C4-2B (cell line): ENCODE results near the gene HSPG2.

Experiments used
- ZFX ChIP-seq: fragments of 450-650 bp; IDR thresholded peaks from 2 replicates; pipeline ENCODE4 v1.6.1; 2017
- TF ChIP-seq, protein P1 (sequence below): fragments of 450-650 bp; conservative IDR thresholded peaks from 2 replicates; pipeline ENCODE4 v1.5.1; 2017; ENCODE audit warnings: mild to moderate bottlenecking

DNA sequence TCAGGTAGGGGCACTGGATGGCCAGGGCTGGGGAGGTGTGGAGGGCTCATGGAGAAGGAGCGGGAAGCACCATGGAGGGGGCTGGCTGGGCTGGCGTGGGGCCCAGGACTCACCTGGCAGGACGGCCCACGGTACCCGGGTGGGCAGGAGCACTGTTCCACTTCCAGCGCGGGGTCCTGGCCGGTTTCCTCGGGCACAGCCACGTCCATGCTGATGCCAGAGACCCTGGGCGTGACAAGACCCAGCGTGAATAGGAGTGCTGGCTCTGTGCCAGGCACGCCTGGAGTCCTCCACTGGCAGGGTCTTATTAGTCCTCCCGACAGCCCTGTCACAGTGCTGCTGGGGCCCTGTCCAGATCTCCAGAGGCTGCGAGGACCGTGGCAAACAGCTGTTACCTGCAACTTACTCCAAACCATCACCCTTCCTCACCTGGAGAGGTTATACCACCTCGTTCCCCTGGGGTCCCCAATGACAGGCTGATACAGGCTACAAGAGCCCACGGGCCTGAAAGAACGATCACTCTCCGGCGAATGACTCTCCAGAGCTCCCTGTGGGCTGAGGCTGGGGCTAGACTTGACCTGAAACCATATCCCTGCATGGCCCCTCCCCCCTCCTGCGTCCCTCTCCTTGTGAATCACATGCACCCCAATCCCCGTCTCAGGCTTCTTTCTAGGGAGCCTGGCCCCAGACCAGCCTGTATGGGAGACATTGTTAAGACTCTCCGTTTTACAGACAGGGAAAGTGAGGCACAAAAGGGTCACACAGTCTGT is 62.1 kb downstream of the HSPG2 start:
- TF ChIP-seq, protein P1, sequence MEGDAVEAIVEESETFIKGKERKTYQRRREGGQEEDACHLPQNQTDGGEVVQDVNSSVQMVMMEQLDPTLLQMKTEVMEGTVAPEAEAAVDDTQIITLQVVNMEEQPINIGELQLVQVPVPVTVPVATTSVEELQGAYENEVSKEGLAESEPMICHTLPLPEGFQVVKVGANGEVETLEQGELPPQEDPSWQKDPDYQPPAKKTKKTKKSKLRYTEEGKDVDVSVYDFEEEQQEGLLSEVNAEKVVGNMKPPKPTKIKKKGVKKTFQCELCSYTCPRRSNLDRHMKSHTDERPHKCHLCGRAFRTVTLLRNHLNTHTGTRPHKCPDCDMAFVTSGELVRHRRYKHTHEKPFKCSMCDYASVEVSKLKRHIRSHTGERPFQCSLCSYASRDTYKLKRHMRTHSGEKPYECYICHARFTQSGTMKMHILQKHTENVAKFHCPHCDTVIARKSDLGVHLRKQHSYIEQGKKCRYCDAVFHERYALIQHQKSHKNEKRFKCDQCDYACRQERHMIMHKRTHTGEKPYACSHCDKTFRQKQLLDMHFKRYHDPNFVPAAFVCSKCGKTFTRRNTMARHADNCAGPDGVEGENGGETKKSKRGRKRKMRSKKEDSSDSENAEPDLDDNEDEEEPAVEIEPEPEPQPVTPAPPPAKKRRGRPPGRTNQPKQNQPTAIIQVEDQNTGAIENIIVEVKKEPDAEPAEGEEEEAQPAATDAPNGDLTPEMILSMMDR: no peak
- no peak for TF ChIP-seq ZFX
